ENCODE data around the gene IFNG.
A peak's percentile ranks its signal among the peaks of the same experiment; 100 is the strongest.

Gene IFNG

DNA sequence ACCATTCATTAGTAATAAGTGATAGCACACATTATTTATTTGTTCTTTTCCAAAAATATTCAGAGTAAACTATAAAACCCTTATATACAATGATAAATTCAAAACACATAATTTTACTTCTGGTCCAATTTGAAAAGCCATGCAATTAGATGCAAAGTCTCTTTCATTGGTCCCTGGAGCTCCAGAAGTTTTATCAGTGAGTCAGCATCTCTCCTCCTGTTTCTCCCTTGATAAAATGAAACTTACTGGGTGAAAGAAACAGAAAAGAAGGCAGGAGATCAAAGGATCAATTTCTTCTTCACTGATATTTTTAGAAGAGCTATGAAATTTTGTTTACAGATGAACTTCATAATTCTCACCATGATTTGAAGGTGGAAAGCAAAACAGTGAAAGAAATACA is 47.5 kb downstream of the IFNG start:
- no peak for DNase-seq

GRCh38 chr12:68109444-68110217 is 49.9 kb downstream of the IFNG start:
- peak; percentile 14 for DNase-seq

DNA sequence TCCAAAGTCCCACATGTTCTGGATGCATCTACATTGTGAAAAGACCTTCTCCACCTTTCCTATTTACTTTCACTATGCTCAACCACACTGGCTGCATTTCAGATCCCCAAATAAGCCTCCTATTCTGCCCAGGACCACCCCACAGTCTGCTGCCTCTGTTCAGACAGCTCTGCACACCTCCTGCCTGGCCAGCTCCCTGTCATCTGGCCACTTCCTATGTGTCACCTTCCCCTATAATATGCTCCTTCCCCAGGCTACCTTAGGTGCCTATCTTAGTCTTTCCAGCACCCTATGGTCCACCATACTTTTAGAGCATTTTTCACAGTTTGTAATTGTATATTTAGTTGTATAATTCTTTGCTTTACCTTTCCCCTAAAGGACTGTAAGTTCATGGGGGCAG is 50.5 kb downstream of the IFNG start:
- no peak for DNase-seq

DNA sequence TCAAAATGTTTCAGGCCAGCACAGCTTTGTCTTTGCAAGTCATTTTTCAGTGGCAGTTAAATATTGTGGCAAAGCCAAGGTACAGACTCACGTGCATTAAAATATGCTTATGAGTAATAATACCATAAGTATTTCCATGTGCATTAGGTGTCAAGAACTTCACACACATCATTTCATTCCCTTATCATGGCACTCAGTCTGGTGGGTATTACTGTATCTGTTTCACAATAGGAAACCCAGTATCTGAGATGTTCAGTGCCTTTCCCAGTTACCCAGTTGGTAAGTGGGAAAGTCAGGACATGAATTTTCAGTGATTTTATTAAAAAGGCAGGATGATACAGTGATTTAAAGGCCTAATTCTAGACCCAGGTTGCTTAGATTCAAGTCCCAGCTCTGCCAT is 52.9 kb downstream of the IFNG start:
- no peak for DNase-seq

DNA sequence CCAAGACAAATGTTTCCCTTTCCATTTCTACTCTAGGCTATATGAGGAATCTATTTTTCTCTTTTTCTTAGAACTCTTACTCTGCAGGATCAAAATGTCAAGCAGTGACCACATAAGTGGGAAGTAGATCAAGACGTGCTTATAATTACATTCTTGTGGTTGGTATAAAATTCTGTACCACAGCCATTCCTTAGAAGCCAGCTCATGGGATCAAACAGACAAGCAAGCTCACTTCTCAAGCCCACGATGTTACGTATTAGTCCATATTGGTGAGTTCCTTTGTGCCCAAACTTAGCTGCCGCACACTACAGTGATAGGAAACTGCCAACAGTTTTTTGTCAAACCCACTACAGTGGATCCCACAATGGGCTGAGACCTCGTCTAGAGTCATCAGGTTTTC is 53.4 kb downstream of the IFNG start:
- no peak for DNase-seq
